ENCODE measurements around the gene KLK8.
A peak's percentile ranks its signal among the peaks of the same experiment; 100 is the strongest.

The KLK8 gene

DNA sequence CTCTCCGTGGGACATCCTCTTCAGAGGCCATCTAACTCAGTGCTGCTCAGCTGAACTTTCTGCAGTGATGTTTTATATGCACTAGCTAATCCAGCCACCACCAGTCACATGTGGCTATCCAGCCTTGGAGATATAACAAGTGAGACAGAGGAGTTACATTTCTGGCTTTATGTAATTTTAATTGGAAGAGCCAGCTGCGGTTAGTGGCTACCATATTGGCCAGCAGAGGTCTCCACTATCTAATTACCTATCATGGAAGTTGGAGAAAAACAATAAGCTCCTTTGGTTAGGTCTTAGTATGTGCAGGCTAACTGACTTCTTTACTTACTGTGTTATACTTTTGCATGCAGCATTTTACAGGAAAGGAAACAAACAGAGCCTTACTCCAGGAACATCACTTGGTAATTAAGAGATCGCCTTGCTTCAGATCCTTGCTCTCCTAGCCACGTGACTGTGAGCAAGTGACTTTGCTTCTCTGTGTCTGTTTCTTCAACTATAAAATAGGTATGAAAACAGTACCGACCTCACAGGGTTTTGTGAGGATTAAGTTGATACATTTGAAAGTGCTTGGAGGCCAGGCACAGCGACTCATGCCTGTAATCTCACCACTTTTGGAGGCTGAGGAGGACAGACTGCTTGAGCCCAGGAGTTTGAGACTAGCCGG lies 19.7 kb upstream of the KLK8 start:
- peak in 8 of 42 donors; percentile 1 to 61 (median 28) for DNase-seq
- intact Hi-C loops (cut with DNase I), result loop anchor here (10.0 kb wide), 1 partner anchor 74 kb away; no protein-coding TSS in a partner anchor

GRCh38 chr19:51019544-51019925 lies 18.1 kb upstream of the KLK8 start, which contains the start of gene KLK10:
Gene KLK10, minus strand, starts transcription at chr19:51019709. Its CDS starts 579 bp downstream, at chr19:51019130.
- no peak for DNase-seq
- intact Hi-C loops (cut with DNase I), result loop anchor here (5.0 kb wide), 1 partner anchor 87 kb away; no protein-coding TSS in a partner anchor

DNA sequence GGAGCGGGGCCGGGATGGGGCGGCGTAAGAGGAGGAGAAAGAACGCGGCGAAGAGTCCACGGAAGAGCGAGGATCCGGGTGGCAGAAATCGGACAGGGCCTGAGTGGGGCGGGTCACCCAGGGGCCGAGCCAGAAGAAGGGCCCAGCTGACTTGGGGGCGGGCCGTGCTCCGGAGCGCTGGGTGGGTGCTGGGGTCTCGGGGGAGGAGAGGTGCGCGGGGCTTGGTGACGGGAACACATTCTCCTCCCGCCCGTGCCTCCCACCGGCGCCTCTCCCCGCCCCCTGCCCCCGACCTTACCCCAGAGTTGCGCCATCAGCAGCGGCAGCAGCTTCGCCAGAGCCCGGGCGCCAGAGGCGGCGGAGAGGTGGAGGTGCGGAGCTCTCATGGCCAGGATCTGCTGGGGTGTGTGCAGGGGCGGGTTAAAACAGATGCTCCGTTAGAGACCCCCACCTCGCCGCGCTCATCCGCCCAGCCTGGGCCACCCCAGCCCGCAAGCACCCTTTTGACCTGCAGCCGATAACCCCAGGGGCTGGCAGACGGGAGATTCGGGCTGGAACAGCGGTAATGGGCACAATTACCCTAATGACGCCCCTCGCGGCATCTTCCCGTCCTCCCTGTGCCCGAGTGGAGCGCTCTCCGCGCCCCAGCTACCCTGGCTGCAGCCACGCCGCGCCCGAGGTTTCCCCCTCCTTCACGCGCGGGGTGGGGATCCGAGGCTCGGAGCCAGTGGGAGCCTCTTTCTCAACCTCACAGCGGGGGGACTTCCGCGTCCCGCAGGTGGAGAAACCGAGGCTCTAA lies 17.5 kb upstream of the KLK8 start:
- intact Hi-C loops (cut with DNase I), result loop anchor here (5.0 kb wide), 1 partner anchor 87 kb away; no protein-coding TSS in a partner anchor
- peak in 7 of 42 donors; percentile 1 to 38 (median 15) for DNase-seq

DNA sequence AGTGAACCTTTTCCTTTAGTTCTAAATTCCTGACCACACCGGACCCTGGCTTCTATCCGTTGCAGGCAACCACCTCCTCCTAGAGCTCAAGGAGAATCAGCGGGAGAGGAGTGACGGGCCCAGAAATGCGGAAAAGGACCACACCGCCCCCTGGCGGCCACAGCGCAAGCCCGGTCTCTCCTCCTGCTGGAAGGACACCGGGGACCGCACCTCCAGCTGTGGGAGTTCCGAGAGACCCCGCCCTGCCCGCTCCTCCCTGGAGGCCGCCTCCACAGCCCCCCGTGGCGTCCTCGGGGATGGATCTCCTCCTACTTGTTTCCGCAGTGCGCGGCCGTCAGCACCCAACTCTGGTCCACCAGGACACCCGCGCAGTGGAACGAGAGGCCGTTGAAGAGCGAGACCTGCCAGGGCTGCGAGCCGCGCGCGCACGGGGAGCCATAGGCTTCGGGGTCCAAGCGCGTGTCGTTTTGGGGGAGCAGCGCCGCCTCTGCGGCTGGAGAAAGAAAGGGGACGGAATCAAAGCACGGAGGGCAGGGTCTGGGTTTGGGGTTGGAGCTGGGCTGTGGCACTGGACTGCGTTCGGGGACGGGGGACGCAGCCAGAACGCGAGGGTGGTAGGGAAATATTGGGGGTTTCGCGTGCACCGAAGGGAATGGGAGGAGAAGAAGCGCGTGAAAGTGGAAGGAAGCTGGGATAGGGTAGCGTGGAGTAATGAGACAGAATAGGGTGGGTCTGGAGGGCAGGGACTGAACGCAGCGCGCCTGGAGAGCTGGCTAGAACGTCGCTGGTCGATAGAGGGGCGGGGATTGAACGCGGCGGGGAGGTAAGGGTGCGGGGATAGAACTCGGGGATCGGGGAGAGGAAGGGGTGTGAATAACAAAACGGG lies 15.6 kb upstream of the KLK8 start:
- intact Hi-C loops (cut with DNase I), result loop anchor here (5.0 kb wide), 1 partner anchor 85 kb away; no protein-coding TSS in a partner anchor
- peak; percentile 1 to 94 (median 76) for DNase-seq

GRCh38 chr19:51015691-51016267 lies 14.4 kb upstream of the KLK8 start:
- no peak for DNase-seq
- intact Hi-C loops (cut with DNase I), result loop anchor here (5.0 kb wide), 1 partner anchor 83 kb away; no protein-coding TSS in a partner anchor

- no peak for DNase-seq
- intact Hi-C loops (cut with DNase I), result no loop called here
Measured at GRCh38 chr19:51014242-51014641, 12.8 kb upstream of the KLK8 start.

DNA sequence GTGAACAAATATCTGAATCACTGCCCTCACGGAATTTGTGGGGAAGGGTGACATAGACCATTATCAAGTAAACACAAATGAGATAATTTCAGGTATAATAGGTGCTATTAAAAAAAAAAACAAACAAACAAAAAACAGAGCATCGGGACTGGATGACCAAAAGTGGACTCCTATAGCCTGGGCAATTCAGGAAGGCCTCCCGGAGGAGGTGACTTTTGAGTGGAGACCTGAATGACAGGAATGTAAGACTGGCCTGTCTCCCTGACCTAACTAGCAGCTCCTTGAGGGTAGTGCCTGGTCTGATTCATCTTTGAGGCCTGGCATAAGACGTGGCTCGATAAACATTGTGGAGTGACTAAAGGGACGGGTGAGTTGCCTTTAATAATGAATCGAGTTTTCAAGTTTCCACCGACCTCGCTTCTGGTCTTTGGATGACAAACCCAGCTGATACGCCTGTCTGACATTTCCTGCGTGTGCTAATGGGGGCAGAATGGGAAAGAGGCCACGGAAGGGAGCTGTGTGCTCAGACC lies 11.3 kb upstream of the KLK8 start:
- DNase-seq, result no peak
- intact Hi-C loops (cut with DNase I), result no loop called here

DNA sequence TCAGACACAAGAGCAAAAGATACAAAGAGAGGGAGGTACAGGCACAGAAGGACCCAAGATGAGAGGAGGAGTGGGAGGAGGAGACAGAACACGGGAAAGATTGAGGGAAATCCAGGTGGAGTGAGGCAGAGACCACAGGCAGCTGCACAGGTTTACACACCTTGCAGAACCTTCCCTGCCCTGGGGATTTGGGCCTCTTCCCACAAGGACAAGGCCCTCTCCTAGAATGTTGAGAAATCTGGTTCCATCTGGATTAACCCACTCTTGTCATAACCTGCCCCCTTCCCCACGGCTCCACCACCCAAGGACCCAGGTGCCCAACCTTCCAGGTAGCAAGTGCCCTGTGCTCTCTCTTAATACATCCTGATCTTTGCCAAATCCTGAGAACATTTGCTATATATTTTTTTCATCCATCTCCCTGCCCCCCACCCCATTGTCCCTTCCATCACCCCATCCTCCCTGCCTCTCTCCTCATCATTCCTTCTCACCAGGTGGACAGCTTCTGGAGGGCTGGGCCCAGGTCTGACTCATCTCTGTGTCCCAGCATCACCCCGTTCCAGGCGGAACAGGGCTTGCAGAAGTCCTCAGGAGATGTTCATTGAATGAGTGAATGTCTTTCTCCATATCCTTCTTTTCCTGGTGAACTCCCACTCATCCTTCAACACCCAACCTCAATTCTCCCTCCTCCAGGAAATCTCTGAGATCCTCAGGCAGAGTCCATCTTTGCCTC lies 8.8 kb upstream of the KLK8 start:
- no peak for DNase-seq
- intact Hi-C loops (cut with DNase I), result no loop called here

- intact Hi-C loops (cut with DNase I), result no loop called here
Measured at GRCh38 chr19:51009061-51009891, 7.9 kb upstream of the KLK8 start.

DNA sequence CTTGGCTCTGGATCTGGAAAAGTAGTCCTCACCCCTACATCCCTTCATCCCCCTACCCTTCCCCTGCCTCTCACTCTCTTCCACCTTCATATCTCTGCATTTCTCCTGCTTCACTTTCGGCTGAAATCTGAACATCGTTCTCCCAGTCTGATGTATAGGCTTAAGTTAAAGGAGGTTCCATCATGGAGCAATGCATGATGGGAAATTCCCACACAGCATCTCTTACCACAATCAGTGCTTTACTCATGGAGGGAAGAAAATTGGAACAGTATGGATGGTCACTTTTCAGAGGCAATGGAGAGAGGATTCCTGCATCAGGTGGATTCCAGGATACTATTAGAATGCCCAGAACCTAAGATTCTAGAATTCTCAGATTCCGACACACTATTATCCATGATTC lies 6.1 kb upstream of the KLK8 start:
- intact Hi-C loops (cut with DNase I), result no loop called here
- no peak for DNase-seq

More at GRCh38 chr19:51009061-51009891, 7.9 kb upstream of the KLK8 start:
- no peak for DNase-seq

DNA sequence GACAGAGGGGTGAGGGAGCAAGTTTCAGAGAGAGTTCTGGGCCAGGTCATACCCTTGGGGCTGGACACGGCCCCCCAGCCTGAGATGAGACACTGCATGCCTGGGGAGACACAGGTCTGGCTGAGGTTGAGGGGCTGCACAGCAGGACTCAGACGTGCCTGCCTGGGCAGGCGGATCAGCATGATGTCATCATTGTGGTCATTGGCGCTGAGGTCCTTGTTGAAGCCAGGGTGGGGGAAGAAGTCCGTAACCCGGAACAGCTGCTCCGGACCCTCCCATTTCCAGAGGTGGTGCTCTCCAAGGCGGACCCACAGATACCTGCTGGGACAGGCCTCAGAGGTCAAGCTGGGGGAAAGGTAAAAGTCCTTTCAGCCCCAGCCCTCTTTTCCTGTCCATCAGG lies 5.0 kb upstream of the KLK8 start:
- DNase-seq, result no peak
- intact Hi-C loops (cut with DNase I), result no loop called here

- intact Hi-C loops (cut with DNase I), result no loop called here
- no peak for DNase-seq
Measured at GRCh38 chr19:51005248-51005647, 3.8 kb upstream of the KLK8 start.

GRCh38 chr19:51003316-51003715 lies 1.9 kb upstream of the KLK8 start:
- intact Hi-C loops (cut with DNase I), result no loop called here
- no peak for DNase-seq

DNA sequence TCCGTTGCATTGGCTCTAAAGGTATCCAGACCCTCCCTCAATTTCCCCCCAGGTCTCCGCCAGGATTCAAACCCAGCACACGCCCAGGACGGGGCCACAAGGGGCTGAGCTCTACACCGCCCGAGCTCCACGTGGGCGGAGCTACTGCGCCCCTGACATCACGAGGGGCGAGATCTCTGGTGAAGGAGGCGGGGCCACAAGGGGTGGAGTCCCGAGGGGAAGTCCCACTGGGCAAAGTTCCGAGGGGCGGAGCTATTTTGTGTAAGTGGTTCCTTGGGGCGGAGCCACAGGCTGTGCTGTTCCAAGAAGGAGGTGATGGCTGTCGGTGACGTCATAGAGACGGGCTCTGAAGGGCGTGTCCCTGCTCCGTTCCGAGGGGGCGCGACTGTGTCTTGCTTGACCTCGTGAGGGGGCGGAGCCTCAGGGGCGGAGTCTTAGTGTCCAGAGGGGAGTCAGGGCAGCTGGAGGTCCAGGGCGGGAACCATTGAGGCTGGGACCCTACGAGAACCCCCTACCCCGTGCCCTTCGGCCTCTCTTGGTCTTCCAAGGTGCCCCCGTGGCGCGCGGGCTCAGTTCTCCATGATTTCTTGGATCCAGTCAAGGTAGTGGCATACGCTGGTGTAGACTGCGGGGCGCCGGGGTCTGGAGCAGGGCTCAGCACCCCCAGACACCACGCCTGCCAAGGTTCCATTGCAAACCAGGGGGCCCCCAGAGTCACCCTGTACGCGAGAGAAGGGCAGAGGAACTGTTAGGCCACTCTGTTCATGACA lies 1.3 kb upstream of the KLK8 start:
- peak in 1 of 42 donors; percentile 5 for DNase-seq

GRCh38 chr19:51002089-51002532 lies 707 bp upstream of the KLK8 start:
- DNase-seq, result no peak
- intact Hi-C loops (cut with DNase I), result no loop called here

More for the DNA sequence above, 1.3 kb upstream of the KLK8 start:
- intact Hi-C loops (cut with DNase I), result no loop called here

DNA sequence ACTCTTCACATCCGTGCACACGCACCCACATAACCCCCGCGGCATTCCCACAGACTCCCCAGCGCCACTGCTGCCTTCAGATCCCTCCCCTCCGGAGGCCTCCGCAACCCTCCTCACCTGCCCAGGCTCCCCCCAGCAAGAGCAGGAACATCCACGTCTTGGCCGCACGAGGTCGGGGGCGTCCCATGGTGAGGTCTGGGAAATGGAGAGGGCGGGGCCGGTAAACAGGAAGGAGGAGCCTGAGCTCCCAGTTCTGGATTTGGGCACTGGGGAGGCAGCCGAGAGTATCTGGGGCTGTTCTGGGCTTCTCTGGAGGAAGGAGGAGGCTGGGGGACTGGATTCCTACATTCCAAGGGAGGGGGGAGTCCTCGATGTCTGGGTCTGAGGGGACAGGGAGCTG lies 423 bp downstream of the KLK8 start:
- intact Hi-C loops (cut with DNase I), result no loop called here
- no peak for DNase-seq
